Measurements from ENCODE around the gene ELOF1. TPM values are rescaled to one million over a fixed set of nuclear protein-coding genes. Genes with fewer than 3 reads are reported as not detected.
"Not testable (repeated sequence)": the region's sequence is repeated elsewhere in the genome, so short reads cannot be mapped to it uniquely, and the experiment has no call there.

Gene ELOF1
- 10 to 100 TPM; 43.5 to 48.5 (median 44.9) TPM for polyA plus RNA-seq (ENCODE audit: insufficient read length in 3 of 3)

GRCh38 chr19:11558881-11559828 is at the start of gene ELOF1:
Gene ELOF1 (minus strand): TSS chr19:11559230. CDS start chr19:11554347, 4,883 bp downstream.
- DNase-seq (ENCODE audit: low read depth in 3 of 3, low spot score in 2 of 3) = peak; percentile 95 to 97 (median 97)

- no peak for DNase-seq (ENCODE audit: low read depth in 3 of 3, low spot score in 2 of 3)
Observed at GRCh38 chr19:11606484-11606883, 47.5 kb upstream of the ELOF1 start.

GRCh38 chr19:11599704-11600103 is 40.7 kb upstream of the ELOF1 start:
- not testable (repeated sequence) for DNase-seq (ENCODE audit: low read depth in 3 of 3, low spot score in 2 of 3)

GRCh38 chr19:11598746-11599145 is 39.7 kb upstream of the ELOF1 start:
- DNase-seq (ENCODE audit: low read depth in 3 of 3, low spot score in 2 of 3) = no peak

GRCh38 chr19:11598103-11598483 is 39.1 kb upstream of the ELOF1 start:
- no peak for DNase-seq (ENCODE audit: low read depth in 3 of 3, low spot score in 2 of 3)

- peak; percentile 97 to 98 (median 98) for DNase-seq (ENCODE audit: low read depth in 3 of 3, low spot score in 2 of 3)
Observed at GRCh38 chr19:11597202-11598102, 38.4 kb upstream of the ELOF1 start, which contains the start of gene ZNF627. Gene ZNF627 (plus strand): TSS chr19:11597483. CDS start chr19:11597628, 145 bp downstream.

GRCh38 chr19:11596156-11596555 is 37.1 kb upstream of the ELOF1 start:
- DNase-seq (ENCODE audit: low read depth in 3 of 3, low spot score in 2 of 3) = no peak

GRCh38 chr19:11594084-11594483 is 35.1 kb upstream of the ELOF1 start:
- DNase-seq (ENCODE audit: low read depth in 3 of 3, low spot score in 2 of 3) = no peak

- no peak for DNase-seq (ENCODE audit: low read depth in 3 of 3, low spot score in 2 of 3)
Observed at GRCh38 chr19:11587975-11588631, 29.1 kb upstream of the ELOF1 start.

GRCh38 chr19:11587302-11587974 is 28.4 kb upstream of the ELOF1 start:
- no peak for DNase-seq (ENCODE audit: low read depth in 3 of 3, low spot score in 2 of 3)

- DNase-seq (ENCODE audit: low read depth in 3 of 3, low spot score in 2 of 3) = no peak
Observed at GRCh38 chr19:11586331-11586730, 27.3 kb upstream of the ELOF1 start.

GRCh38 chr19:11581740-11582139 is 22.7 kb upstream of the ELOF1 start:
- no peak for DNase-seq (ENCODE audit: low read depth in 3 of 3, low spot score in 2 of 3)

GRCh38 chr19:11580116-11580515 is 21.1 kb upstream of the ELOF1 start:
- no peak for DNase-seq (ENCODE audit: low read depth in 3 of 3, low spot score in 2 of 3)

- no peak for DNase-seq (ENCODE audit: low read depth in 3 of 3, low spot score in 2 of 3)
Observed at GRCh38 chr19:11578258-11579142, 19.5 kb upstream of the ELOF1 start.

GRCh38 chr19:11577451-11578257 is 18.6 kb upstream of the ELOF1 start, which contains the start of gene ACP5:
Gene ACP5 (minus strand): TSS chr19:11577645. CDS start chr19:11577317, 328 bp downstream.
- DNase-seq (ENCODE audit: low read depth in 3 of 3, low spot score in 2 of 3) = no peak

- DNase-seq (ENCODE audit: low read depth in 3 of 3, low spot score in 2 of 3) = no peak
Observed at GRCh38 chr19:11576227-11576626, 17.2 kb upstream of the ELOF1 start.

- no peak for DNase-seq (ENCODE audit: low read depth in 3 of 3, low spot score in 2 of 3)
Observed at GRCh38 chr19:11574689-11575088, 15.7 kb upstream of the ELOF1 start.

GRCh38 chr19:11573763-11574162 is 14.7 kb upstream of the ELOF1 start:
- DNase-seq (ENCODE audit: low read depth in 3 of 3, low spot score in 2 of 3) = not testable (repeated sequence)

Data from right renal cortex interstitium (tissue), 3 donors.